Superior temporal gyrus (tissue), 1 donor: Measurements from ENCODE around the gene SIRT3.
"Not testable (repeated sequence)": the region's sequence is repeated elsewhere in the genome, so short reads cannot be mapped to it uniquely, and the experiment has no call there.

ENCODE experiments used
- DNase-seq: peaks from one replicate; pipeline ENCODE4 v3.0.0-alpha.2; 2016; ENCODE audit errors: extremely low spot score

The SIRT3 gene

DNA sequence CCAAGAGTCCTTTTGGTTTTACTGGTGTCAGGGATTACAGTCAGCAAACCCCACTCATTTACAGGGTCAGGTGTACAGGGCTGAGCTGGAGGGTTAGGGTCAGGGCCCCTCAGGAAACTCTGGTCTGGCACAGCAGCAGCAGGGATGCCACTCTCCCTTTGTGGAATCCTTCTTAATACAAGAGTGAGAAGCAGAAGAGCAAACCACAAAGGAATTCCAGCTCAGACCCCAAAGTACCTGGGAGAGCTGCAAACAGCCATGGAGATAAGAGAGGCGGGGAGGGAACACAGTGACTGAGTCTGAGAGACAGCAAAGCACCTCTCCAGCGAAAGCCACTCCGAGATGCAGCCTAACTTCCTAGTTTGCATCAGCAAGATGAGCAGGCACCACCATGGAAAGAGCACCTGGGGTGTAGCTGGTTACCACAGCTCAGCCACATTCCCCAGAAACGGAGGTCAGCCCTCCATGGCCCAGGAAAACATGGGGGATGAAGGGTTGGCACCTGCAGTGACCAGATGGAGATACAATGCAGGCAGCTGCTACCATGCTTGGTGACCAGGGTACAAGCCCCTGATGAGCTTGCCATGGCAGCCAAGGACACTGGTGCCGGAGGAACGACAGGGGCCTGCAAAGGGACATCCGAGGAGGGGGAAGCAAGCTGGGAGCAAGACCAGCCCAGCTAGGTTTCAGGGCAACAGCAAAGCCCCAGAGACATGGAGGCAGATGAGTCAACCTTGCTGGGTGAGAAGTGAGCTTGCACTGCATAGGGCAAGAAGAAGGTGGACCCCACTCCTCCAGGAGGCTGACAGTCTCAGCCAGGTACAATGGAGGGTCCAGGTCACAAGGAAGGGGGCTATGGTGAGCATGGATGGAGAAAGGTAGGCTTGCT is 32.8 kb downstream of the SIRT3 start:
- DNase-seq: no peak

DNA sequence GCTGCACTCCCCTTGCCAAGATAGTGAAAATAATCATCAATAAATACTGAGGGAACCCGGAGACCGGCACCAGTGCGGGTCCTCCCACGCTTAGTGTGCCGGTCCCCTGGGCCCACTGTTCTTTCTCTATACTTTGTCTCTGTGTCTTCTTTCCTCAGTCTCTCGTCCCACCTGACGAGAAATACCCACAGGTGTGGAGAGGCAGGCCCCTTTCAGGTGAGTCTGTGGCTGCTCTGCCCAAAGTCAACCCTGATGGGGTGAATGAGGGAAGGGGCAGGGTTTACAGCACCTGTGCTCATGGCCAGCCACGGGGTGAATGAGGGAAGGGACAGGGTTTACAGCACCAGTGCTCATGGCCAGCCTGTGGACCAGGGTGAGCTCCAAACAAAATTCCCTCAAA is 33.7 kb downstream of the SIRT3 start:
- DNase-seq: no peak

DNA sequence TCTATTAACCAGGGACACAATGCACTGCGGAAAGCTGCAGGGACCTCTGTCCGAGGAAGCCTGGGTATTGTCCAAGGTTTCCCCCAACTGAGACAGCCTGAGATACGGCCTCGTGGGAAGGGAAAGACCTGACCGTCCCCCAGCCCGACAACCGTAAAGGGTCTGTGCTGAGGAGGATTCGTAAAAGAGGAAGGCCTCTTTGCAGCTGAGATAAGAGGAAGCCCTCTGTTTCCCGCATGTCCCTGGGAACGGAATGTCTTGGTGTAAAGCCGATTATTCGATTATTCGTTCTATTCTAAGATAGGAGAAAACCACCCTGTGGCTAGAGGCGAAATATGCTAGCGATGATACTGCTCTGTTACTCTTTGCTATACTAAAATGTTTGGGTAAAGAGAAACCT is 34.2 kb downstream of the SIRT3 start:
- no peak for DNase-seq

DNA sequence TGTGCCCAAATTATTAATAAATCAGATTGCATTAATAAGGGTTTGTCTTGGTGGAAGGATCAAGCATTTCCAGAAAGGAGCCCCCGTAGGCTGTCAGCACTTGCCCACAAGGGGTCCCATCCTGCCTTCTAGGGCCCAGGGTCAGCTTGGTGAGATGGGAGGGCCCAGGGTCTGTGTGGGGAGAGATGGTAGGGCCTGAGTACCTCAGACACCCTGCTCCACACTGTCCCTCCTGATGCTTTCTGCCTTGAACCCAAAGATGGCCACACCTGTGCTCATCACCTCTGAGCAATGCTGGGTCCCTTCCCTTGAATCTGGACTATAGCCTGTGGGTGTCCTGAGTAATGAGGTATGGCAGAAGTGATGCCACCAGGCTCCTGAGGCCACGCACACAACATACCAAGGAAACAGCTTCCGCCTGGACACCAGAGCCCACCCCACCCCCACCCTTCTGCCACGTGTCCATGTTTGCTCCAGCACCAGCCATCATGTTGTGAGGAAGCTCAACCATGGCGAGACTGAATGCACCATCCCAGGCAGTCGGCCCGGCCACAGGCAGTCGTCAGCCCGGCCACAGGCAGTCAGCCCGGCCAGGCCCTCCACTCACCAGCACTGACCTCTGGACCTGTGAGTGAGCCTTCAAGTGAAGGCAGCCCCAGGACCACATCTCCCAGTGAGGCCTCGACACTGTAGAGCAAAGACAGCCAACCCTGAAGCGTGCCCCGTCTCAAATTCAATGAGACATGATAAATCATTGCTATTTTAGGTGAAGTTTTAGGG is 35.7 kb downstream of the SIRT3 start:
- DNase-seq: no peak

GRCh38 chr11:199782-200181 is 36.4 kb downstream of the SIRT3 start:
- DNase-seq: no peak

DNA sequence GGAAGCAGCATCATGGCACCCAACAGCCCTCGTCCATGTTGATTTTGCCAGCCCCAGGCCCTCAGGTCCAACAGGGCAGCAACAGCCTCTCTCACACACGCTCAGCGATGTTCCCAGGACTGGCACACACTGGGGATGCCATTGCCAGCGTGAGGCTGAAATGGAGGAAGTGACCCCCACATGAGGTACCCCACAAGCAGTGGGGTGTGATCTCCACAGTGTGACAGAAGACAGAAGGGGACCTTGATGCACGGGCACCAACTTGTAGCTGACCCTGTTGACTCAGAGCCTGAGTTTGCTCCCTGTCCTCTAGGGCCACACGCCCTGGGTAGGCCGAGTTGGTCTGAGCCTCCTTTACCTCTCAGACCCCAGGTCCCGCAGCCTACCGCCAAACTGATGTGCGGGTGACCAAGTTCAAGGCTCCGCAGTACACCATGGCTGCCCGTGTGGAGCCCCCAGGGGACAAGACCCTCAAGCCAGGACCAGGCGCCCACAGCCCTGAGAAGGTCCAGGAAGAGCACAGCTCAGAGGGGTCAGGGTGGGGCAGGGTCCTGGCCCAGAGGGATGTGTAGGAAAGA is 37.0 kb downstream of the SIRT3 start:
- DNase-seq: no peak

DNA sequence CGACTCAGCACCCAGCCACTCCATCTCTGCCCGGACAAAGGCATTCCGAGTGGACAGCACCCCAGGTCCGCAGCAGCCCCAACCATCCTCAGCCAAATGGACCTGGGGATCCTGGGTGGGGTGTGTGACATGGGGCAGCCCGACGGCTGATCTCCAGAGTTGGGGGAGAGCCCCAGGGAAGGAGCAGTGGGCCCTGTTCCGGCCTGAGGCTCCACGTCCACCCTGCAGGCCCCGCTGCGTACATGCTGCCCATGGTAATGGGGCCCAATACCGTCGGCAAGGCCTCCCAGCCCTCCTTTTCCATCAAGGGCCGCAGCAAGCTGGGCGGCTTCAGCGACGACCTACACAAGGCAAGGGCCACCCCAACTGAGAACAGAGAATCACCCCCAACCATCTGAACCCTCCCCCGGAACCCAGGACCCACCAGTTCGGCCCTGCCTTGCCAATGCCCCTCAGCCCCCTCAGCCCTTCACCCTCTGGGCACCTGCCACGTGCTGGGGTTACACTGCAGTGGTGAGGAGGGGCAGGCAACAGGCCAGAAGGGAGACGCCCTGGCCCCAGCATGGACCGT is 37.8 kb downstream of the SIRT3 start:
- DNase-seq: no peak

GRCh38 chr11:197741-198235 is 38.4 kb downstream of the SIRT3 start:
- no peak for DNase-seq

DNA sequence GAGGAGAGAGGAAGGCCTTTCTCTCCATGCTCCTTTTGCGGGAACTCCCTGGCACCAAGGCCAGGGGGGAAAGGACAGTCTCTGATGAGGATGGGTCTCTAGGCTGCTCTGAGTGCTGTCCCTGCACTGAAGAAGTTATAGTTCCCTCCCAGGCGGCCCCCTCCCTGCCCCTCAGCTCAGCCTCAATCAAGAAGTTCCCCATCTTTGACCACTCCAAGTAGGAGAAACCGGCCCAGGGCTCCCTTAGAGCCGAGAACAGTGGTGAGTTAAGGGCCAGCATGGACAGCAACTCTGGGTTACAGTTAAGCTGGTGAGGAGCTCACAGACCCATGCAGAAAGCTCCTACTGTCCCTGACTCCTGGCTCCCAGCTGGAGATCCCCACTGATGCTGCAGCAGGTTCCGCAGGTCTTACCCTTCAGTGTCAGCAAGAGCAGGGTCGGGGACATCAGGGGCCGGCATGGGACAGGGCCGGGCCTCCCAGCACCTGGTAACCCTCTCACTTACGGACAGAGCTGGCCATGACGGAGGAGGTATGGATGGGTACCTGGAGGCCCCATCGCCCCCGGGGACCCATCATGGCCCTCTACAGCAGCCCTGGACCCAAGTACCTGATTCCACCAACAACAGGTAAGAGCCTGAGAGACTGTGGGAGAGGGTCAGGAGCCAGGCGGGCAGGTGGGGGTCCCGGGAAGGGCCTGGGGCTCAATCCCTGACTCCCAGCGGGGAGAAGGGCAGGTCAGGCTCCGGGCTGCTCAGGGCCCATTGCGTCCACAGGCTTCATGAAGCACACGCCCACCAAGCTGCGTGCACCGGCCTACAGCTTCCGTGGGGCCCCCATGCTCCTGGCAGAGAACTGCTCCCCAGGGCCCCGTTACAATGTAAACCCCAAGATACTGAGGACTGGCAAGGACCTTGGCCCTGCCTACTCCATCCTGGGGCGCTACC is 39.1 kb downstream of the SIRT3 start:
- DNase-seq: no peak

- DNase-seq: not testable (repeated sequence)
These were observed 42.7 kb downstream of the SIRT3 start for GRCh38 chr11:193481-193880.

- DNase-seq: not testable (repeated sequence)
These were observed 43.4 kb downstream of the SIRT3 start, which contains the start of gene SCGB1C1 for GRCh38 chr11:192674-193128. TSS of gene SCGB1C1 (plus strand) at chr11:193078. CDS start at chr11:193100, 22 bp downstream.

DNA sequence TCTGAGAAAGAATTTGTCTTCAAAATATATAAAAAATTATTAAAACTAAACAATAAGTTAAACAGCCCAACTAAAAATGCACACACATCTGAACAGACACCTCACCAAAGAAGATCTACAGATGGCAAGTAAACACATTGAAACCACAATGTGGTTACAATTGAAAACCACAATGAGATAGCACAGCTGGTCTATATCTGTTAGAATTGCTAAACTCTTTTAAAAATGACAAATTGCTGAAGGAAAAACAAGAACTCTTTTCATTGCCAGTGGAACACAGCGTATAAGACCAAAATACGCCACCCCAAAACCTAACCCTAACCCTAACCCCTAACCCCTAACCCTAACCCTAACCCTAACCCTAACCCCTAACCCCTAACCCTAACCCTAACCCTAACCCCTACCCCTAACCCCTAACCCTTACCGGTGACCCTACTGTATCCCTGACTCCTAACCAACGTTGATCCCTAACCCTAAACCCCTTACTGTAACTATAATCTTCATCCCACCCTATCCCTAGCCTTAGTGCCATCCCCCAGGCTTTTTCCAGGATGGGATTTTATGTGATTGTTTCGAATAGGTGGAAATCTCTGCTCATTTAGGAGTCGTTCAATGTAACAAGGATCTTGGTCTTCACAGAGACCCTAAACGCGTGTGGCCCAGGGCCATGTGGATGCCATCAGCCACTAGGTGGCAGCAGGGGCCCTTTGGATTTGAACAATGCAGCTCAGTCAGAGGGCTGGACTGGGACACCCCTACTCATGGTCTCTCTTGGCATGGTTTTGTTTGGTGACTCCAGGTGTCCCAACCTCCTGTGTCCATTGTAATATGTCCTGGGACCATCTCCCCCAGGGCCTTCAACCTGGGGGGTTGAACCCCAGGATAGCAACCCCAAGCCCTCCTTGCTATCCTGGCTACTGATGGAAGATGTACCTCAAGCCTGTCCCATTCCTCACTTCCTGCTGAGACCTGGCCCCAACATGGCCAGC is 44.4 kb downstream of the SIRT3 start:
- DNase-seq: not testable (repeated sequence)

DNA sequence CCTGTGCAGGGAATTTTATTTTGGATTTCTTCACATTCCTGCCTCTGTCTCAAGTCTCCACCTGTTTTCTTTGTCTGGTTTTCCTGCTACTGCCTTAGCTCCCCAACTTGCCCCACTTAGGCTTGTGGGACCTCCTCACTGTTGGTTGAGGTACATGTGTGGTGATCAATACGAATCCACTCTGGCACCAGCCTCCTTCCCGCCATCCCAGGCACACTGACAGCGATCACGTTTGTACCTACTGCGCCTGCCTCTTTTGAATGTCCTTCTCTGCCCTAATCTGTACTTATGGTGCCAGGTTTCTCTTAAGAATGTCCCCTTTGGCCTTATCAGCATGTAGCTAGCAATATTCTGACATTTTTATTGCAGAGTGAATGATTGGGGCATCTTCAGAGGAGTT is 45.6 kb downstream of the SIRT3 start:
- not testable (repeated sequence) for DNase-seq

- DNase-seq: not testable (repeated sequence)
These were observed 46.3 kb downstream of the SIRT3 start for GRCh38 chr11:189843-190311.

- DNase-seq: not testable (repeated sequence)
These were observed 46.9 kb downstream of the SIRT3 start for GRCh38 chr11:189200-189783.

- not testable (repeated sequence) for DNase-seq
These were observed 55.9 kb downstream of the SIRT3 start for GRCh38 chr11:180242-180641.
